H9 (cell line): Measurements from ENCODE around the gene SLC24A3. TPM values are rescaled to one million over a fixed set of nuclear protein-coding genes. Genes with fewer than 3 reads are reported as not detected.

Source experiments
- DNase-seq: peaks from one replicate; pipeline ENCODE4 v3.0.0-alpha.2; 2017
- H2AFZ ChIP-seq: one replicate; pipeline ENCODE4 v1.6.1; 2013; ENCODE audit warnings: mild to moderate bottlenecking, low read length, control low read depth, moderate library complexity
- H2AK5ac ChIP-seq: 2 replicates; pipeline ENCODE4 v1.6.1; 2013; ENCODE audit warnings: low read length, control low read depth, mixed read lengths; ENCODE audit not compliant: insufficient read length
- H2BK120ac ChIP-seq: one replicate; pipeline ENCODE4 v1.6.1; 2013; ENCODE audit warnings: low read depth, mild to moderate bottlenecking, low read length, control low read depth, inconsistent platforms; ENCODE audit not compliant: poor library complexity, severe bottlenecking
- H2BK12ac ChIP-seq: 2 replicates; pipeline ENCODE4 v1.6.1; 2013; ENCODE audit warnings: low read length, control low read depth, mixed read lengths, low read depth; ENCODE audit not compliant: insufficient read length
- H2BK15ac ChIP-seq: 2 replicates; pipeline ENCODE4 v1.6.1; 2013; ENCODE audit warnings: low read depth, low read length, control low read depth
- H2BK20ac ChIP-seq: one replicate; pipeline ENCODE4 v1.6.1; 2013; ENCODE audit warnings: low read depth, mild to moderate bottlenecking, low read length, control low read depth, inconsistent platforms; ENCODE audit not compliant: poor library complexity, severe bottlenecking
- H2BK5ac ChIP-seq: 2 replicates; pipeline ENCODE4 v1.6.1; 2013; ENCODE audit warnings: low read length, control low read depth, mixed read lengths; ENCODE audit not compliant: insufficient read length
- H3K14ac ChIP-seq: 2 replicates; pipeline ENCODE4 v1.6.1; 2013; ENCODE audit warnings: low read length, control low read depth; ENCODE audit not compliant: insufficient read depth
- H3K18ac ChIP-seq: 2 replicates; pipeline ENCODE4 v1.6.1; 2013; ENCODE audit warnings: low read depth, mild to moderate bottlenecking, mixed read lengths, low read length, control low read depth; ENCODE audit not compliant: insufficient read length
- H3K23ac ChIP-seq: 2 replicates; pipeline ENCODE4 v1.6.1; 2013; ENCODE audit warnings: low read length, control low read depth, mixed read lengths, low read depth; ENCODE audit not compliant: insufficient read length
- H3K23me2 ChIP-seq: 2 replicates; pipeline ENCODE4 v1.6.1; 2013; ENCODE audit warnings: low read depth, mild to moderate bottlenecking, mixed read lengths, low read length, control low read depth; ENCODE audit not compliant: insufficient read length, poor library complexity, severe bottlenecking
- H3K27ac ChIP-seq: 2 replicates; pipeline ENCODE4 v1.5.1; 2013; ENCODE audit warnings: low read length, control low read depth, mixed read lengths, low read depth; ENCODE audit not compliant: insufficient read length
- H3K27me3 ChIP-seq: 2 replicates; pipeline ENCODE4 v1.6.1; 2013; ENCODE audit warnings: low read length, control low read depth, inconsistent platforms; ENCODE audit not compliant: insufficient read depth
- H3K4ac ChIP-seq: 2 replicates; pipeline ENCODE4 v1.6.1; 2013; ENCODE audit warnings: low read depth, mild to moderate bottlenecking, control low read depth, inconsistent platforms, low read length, moderate library complexity
- H3K4me1 ChIP-seq: 2 replicates; pipeline ENCODE4 v1.6.1; 2013; ENCODE audit warnings: low read length, control low read depth, inconsistent platforms; ENCODE audit not compliant: insufficient read depth
- H3K4me2 ChIP-seq: 2 replicates; pipeline ENCODE4 v1.6.1; 2013; ENCODE audit warnings: low read length, control low read depth, mixed read lengths; ENCODE audit not compliant: insufficient read length, insufficient read depth
- H3K56ac ChIP-seq: 2 replicates; pipeline ENCODE4 v1.6.1; 2013; ENCODE audit warnings: low read depth, mild to moderate bottlenecking, mixed read lengths, low read length, control low read depth; ENCODE audit not compliant: insufficient read length
- H3K79me1 ChIP-seq: 2 replicates; pipeline ENCODE4 v1.6.1; 2013; ENCODE audit warnings: low read depth, mild to moderate bottlenecking, moderate library complexity, low read length, control low read depth, inconsistent platforms; ENCODE audit not compliant: insufficient read depth, poor library complexity, severe bottlenecking
- H3K79me2 ChIP-seq: 2 replicates; pipeline ENCODE4 v1.6.1; 2013; ENCODE audit warnings: low read length, control low read depth, inconsistent platforms; ENCODE audit not compliant: insufficient read depth
- H3K9ac ChIP-seq: 2 replicates; pipeline ENCODE4 v1.6.1; 2013; ENCODE audit warnings: low read length, control low read depth, mixed read lengths; ENCODE audit not compliant: insufficient read length; ENCODE audit errors: extremely low read depth
- H3K9me3 ChIP-seq: one replicate; pipeline ENCODE4 v1.6.1; 2013; ENCODE audit warnings: low read depth, low read length, inconsistent platforms; ENCODE audit not compliant: control insufficient read depth
- H3T11ph ChIP-seq: one replicate; pipeline ENCODE4 v1.6.1; 2013; ENCODE audit warnings: mild to moderate bottlenecking, low read length, control low read depth, inconsistent platforms
- H4K20me1 ChIP-seq: one replicate; pipeline ENCODE4 v1.6.1; 2013; ENCODE audit not compliant: control insufficient read depth, insufficient read length, insufficient read depth
- H4K5ac ChIP-seq: 2 replicates; pipeline ENCODE4 v1.6.1; 2013; ENCODE audit warnings: low read depth, mild to moderate bottlenecking, mixed read lengths, low read length, control low read depth; ENCODE audit not compliant: insufficient read length
- H4K8ac ChIP-seq: replicated peaks from 2 replicates; pipeline ENCODE4 v1.6.1; 2013; ENCODE audit warnings: low read length, control low read depth, mixed read lengths, low read depth; ENCODE audit not compliant: insufficient read length
- H4K91ac ChIP-seq: 2 replicates; pipeline ENCODE4 v1.6.1; 2013; ENCODE audit warnings: low read depth, mild to moderate bottlenecking, moderate library complexity, mixed read lengths, low read length, control low read depth; ENCODE audit not compliant: insufficient read length
- H3K27ac Mint-ChIP-seq, 3 experiments: 2 replicates in 2 of 3; 3 replicates in 1 of 3; pipeline ENCODE4 v1.8.0; 2020 to 2021; ENCODE audit warnings: mixed read lengths in 3 of 3, mild to moderate bottlenecking in 1 of 3, moderate library complexity in 1 of 3
- H3K27me3 Mint-ChIP-seq: 2 replicates; pipeline ENCODE4 v1.8.0; 2021; ENCODE audit warnings: low read depth, mild to moderate bottlenecking, moderate library complexity, mixed read lengths
- H3K36me3 Mint-ChIP-seq, 3 experiments: 2 replicates in 2 of 3; 3 replicates in 1 of 3; pipeline ENCODE4 v1.8.0; 2020 to 2021; ENCODE audit warnings: low read depth in 3 of 3, mixed read lengths in 3 of 3; ENCODE audit not compliant: insufficient read depth in 1 of 3
- H3K4me1 Mint-ChIP-seq, 2 experiments: 2 replicates each; pipeline ENCODE4 v1.8.0; 2020; ENCODE audit warnings: mixed read lengths in 2 of 2
- H3K4me3 Mint-ChIP-seq, 2 experiments: 2 replicates in 1 of 2; 3 replicates in 1 of 2; pipeline ENCODE4 v1.8.0; 2020 to 2021; ENCODE audit warnings: mild to moderate bottlenecking in 2 of 2, mixed read lengths in 2 of 2, moderate library complexity in 1 of 2
- H3K9me3 Mint-ChIP-seq, 2 experiments: 2 replicates in 1 of 2; 3 replicates in 1 of 2; pipeline ENCODE4 v1.8.0; 2020; ENCODE audit warnings: mild to moderate bottlenecking in 2 of 2, mixed read lengths in 2 of 2, moderate library complexity in 1 of 2
- WGBS: extraction: QIAGEN DNeasy Blood & Tissue Kit; methylation state at CpG from one replicate; pipeline ENCODE4 v1.1.7; 2013; ENCODE audit warnings: missing lambda C conversion rate, low lambda C conversion rate, mixed read lengths; ENCODE audit not compliant: insufficient read length; ENCODE audit errors: extremely low coverage; 5-methylcytosine and 5-hydroxymethylcytosine counted together
- total RNA-seq: library from RNA; stranded (reverse); gene quantifications from 2 replicates; pipeline ENCODE4 v1.2.1, GENCODE V29; 2021
- TF ChIP-seq, protein P1 (sequence below): fragments of 200-600 bp; sonication (generic); conservative IDR thresholded peaks from 3 replicates; pipeline ENCODE4 v1.8.0; 2021; ENCODE audit warnings: antibody characterized with exemption, mild to moderate bottlenecking

Gene SLC24A3
- total RNA-seq, 1 experiment from 2014 or later: 0.83 TPM

DNA sequence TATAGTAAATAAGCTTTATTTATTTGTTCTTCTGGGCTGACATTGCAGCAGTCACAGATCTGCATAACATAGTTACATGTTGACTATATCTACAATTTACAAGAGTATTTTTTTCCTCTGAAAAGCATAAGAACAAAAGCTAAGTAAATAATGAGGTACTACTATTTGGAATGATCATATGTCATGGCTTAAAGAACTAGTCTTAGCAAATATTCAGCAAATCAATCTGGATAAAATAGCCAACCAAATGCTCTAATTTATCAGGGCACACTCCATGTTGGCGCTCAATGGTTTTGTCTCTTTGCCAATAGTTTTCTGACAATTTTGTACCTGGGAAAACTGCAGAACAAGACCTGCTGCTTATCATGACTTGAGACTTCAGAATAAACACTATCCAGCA, 312.2 kb downstream of the SLC24A3 start:
- no peak overlapping the region for H3K56ac ChIP-seq
- no peak overlapping the region for H3K18ac ChIP-seq
- Mint-ChIP-seq H3K27me3 (peaks cover 13% of the 10 kb centered on the region), H3K9me3 (peaks cover 0 to 2% of the 10 kb centered on the region in 2 experiments; a peak in 1 of 5 replicates), H3K4me3 (no peak overlapping the region), H3K27ac (no peak overlapping the region), H3K4me1 (no peaks in the 10 kb centered on the region), H3K36me3 (no peaks in the 10 kb centered on the region)
- H3K23me2 ChIP-seq: no peaks in the 10 kb centered on the region
- H2AK5ac ChIP-seq: no peak overlapping the region
- H3K27ac ChIP-seq: no peak overlapping the region
- no peaks in the 10 kb centered on the region for H3K79me2 ChIP-seq
- no peak overlapping the region for H2BK20ac ChIP-seq
- no peaks in the 10 kb centered on the region for H3K4me1 ChIP-seq
- H3K14ac ChIP-seq: no peak overlapping the region
- no peak overlapping the region for H2BK5ac ChIP-seq
- H3K4me2 ChIP-seq: no peak overlapping the region
- no peak overlapping the region for H4K91ac ChIP-seq
- H2BK12ac ChIP-seq: no peak overlapping the region
- no peak overlapping the region for H4K5ac ChIP-seq
- no peaks in the 10 kb centered on the region for H3K79me1 ChIP-seq
- TF ChIP-seq, protein P1, sequence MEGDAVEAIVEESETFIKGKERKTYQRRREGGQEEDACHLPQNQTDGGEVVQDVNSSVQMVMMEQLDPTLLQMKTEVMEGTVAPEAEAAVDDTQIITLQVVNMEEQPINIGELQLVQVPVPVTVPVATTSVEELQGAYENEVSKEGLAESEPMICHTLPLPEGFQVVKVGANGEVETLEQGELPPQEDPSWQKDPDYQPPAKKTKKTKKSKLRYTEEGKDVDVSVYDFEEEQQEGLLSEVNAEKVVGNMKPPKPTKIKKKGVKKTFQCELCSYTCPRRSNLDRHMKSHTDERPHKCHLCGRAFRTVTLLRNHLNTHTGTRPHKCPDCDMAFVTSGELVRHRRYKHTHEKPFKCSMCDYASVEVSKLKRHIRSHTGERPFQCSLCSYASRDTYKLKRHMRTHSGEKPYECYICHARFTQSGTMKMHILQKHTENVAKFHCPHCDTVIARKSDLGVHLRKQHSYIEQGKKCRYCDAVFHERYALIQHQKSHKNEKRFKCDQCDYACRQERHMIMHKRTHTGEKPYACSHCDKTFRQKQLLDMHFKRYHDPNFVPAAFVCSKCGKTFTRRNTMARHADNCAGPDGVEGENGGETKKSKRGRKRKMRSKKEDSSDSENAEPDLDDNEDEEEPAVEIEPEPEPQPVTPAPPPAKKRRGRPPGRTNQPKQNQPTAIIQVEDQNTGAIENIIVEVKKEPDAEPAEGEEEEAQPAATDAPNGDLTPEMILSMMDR: no peak
- H3K27me3 ChIP-seq: no peaks in the 10 kb centered on the region
- H3K23ac ChIP-seq: no peak overlapping the region
- DNase-seq: no peak
- no peak overlapping the region for H4K8ac ChIP-seq
- H2BK15ac ChIP-seq: no peak overlapping the region
- no peaks in the 10 kb centered on the region for H3K9me3 ChIP-seq
- H3K9ac ChIP-seq: no peak overlapping the region
- no peak overlapping the region for H3T11ph ChIP-seq
- no CpG with 5 or more reads among the region's 1 CpG for WGBS
- H2BK120ac ChIP-seq: no peak overlapping the region
- H2AFZ ChIP-seq: no peak overlapping the region
- no peak overlapping the region for H3K4ac ChIP-seq
- no peaks in the 10 kb centered on the region for H4K20me1 ChIP-seq
